SK-N-MC (cell line): ENCODE results near the gene NLRX1.

Experiments
- EZH2 ChIP-seq: fragments of 200-600 bp; sonication (generic); IDR thresholded peaks from one replicate; pipeline ENCODE4 v1.6.1; 2017; ENCODE audit warnings: antibody characterized with exemption
- FOXP2 ChIP-seq: optimal IDR thresholded peaks from 2 replicates; pipeline ENCODE3; 2011; ENCODE audit warnings: mild to moderate bottlenecking, moderate library complexity; ENCODE audit not compliant: insufficient read depth; ENCODE audit errors: extremely low read length, control extremely low read depth
- POLR2AphosphoS5 ChIP-seq: IDR thresholded peaks from 2 replicates; pipeline ENCODE4 v1.6.1; 2012; ENCODE audit warnings: mild to moderate bottlenecking, low read depth, low read length, borderline replicate concordance

- TF ChIP-seq POLR2AphosphoS5 (no peak), EZH2 (no peak), FOXP2 (no peak)
Measured at GRCh38 chr11:119126675-119127268, 41.8 kb upstream of the NLRX1 start.
